Fibroblast of gingiva (primary cell): ENCODE data around the gene REEP3.
"Not testable (repeated sequence)": the region's sequence is repeated elsewhere in the genome, so short reads cannot be mapped to it uniquely, and the experiment has no call there.

ENCODE experiments used
- DNase-seq: peaks from one replicate; pipeline ENCODE4 v3.0.0-alpha.2; 2011; ENCODE audit warnings: low read depth

The REEP3 gene

DNA sequence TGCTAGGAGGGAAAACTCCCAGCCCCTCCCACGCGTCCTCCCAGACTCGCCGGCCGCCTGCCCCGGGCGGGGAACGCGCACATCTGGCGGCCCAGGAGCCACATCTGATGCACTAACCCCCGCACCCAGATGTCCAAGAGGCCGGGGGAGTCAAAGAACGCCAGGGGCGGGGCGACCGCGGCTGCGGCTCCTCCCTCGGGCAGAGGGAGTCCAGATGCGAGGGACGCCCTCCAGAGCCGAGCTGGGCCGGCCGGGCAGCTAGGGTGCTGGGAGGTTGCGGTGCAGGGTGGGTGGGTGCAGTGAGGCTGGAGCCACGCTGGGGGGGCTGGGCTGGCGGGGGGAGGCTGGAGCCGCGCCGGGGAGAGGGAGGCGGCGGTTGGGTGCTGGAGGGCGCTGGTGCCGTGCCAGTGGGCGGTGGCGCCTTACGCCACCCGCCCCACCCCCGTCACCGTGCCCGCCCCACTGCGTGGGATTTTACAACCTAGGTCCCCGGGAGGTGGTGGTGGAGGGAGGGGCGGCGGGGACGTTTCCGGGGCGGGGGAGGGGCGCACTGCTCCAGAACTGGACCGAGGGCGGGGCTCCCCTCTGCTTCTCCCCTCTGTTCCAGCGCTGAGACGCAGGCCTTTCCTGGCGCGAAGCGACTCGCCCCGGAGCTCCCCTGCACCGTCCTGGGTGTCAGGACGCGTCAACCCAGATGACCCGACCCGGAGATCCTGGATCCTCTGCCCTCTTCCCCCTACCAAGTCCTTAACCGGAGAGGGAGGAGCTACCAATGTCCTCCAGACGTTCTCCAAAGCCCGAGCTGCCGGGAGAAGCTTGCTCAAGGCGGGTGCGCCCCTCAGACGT lies 109.1 kb downstream of the REEP3 start:
- DNase-seq: peak; percentile 96

GRCh38 chr10:63630931-63631680 lies 109.9 kb downstream of the REEP3 start:
- DNase-seq: peak; percentile 93

- DNase-seq: peak; percentile 33
Observed at GRCh38 chr10:63631991-63632390, 110.8 kb downstream of the REEP3 start.

DNA sequence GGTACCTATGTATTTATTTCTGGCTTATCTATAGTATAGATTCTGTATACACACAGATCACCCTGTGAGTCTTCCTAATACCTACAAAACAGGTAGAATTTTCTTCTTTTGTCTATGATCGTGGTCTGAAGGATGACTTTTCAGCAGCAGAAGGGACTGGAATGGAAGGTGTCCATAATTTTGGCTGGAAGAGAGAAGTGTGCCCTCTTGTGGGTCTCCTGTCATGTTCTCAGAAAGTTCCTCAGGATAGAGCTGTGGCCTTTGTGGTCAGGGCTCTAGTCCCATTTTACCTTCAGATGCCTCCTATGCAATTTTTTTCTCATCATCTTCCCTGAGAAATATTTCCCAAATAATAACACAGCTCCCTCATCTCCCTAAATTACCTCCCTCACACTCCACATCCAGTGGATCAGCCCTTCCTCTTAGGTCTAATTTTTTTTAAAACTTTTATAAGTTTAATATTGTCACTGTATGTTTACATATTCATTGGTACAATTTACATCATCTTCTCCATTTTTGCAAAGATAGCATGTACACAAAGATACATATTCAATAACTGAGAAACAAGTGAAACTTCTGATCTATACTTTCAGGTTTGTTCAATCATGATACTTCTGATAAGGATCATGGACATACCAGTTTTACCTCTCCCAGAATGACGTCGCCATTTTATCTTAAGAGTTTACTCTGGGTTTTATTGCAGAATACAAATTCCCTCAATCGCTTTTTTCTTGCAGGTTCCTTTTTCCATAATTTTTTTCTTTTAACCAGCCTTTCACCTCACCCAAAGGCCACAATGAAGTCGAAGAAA lies 112.7 kb downstream of the REEP3 start:
- DNase-seq: peak; percentile 37

DNA sequence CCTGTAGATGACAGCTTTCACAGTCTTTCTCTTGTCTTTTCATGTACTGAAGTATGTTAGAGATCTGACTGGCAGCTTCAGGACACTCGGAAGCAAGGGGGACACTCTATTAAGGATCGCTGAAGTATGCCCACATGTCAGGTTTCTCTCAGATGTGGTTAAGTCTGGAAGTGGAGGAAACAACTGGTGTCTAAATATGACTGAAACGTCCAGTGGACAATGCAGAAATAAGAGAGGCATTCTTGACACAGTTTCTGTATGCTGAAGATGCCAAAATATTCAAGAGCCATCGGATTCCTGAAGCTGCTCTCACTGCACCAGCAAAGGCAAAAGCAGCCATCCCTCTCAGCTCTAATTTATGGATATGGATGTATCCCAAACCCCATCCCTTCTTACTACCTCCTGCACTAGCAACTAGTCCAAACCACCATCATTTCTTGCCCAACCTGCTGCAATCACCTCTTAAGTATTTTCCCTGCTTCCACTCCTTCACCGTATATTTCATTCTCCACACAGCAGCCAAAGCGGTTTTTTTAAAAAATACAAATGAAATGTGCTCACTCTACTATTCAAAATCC lies 113.4 kb downstream of the REEP3 start:
- no peak for DNase-seq

DNA sequence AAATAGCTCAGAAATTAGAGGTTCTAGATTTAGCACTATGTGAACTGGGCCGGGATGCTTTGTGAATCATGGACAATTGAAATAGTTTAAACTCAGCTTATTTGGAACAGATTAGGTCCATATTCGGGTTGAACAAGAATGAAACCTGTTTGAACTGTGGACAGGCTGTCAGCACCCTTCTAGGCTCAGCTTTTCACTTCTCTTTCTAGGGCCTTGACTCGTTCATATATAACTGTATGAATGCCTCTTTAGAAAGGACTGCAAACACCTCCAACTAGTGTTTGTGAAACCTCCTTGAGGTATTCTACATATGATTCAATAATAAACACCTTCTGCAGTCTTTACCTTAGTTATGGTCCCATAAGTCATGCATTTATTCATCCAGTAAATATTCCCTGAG lies 115.6 kb downstream of the REEP3 start:
- DNase-seq: no peak

DNA sequence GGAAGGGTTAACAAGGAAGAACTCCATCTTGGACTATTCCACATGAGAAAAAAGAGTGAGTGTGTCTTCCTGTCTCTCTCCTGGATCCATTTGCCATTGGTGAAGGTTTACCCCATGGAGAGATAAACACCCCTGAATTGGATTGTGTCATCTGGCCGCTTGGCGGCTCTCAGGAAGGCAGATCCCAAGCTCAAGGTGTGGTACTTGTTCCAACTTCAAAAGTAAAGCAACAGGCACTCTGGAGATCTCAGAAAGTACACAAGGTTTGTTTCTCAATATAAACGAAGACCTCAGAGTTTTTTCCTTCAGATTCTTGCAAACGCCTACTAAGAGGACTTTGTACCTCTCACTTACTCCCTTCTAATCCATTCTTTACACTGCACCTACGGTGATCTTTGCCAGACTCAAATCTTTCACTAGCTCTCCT lies 116.7 kb downstream of the REEP3 start:
- no peak for DNase-seq

DNA sequence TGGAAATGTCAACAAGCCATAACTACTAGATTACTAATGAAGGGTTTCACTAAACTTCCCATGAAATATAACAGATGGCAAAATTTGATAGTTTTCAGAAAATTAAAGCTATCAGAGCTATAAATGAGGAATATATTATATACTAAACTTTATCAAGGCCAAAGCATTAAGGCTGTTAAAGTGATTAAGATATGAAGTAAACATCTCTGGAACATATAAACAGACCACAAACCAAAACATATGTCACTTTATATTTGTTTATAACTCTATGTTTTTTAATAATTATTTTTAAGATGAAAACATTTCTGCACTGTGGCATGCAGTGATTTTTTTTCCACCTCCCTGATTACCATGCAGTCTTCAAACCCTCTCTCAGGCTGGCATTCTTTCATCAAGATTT lies 120.2 kb downstream of the REEP3 start:
- DNase-seq: no peak

DNA sequence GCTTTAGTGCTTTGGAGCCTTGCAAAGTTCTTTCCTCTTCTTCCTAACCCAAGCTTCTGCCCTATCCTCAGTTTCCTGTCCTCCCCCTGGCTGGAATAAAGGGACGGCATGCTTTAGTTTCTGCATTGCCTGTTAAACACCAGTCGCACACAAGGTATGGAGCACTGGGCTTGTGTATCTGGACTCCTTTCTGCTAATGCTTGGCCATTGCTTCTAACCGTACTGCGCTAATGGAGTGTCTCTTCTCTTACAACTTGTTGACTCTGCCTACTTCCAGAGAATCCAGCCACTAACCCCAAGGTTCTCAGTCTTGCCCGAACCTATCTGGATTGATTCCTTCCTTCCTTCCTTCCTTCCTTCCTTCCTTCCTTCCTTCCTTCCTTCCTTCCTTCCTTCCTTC lies 120.6 kb downstream of the REEP3 start:
- DNase-seq: no peak

GRCh38 chr10:63642808-63643207 lies 121.6 kb downstream of the REEP3 start:
- DNase-seq: no peak

- no peak for DNase-seq
Observed at GRCh38 chr10:63644418-63645142, 123.4 kb downstream of the REEP3 start.

DNA sequence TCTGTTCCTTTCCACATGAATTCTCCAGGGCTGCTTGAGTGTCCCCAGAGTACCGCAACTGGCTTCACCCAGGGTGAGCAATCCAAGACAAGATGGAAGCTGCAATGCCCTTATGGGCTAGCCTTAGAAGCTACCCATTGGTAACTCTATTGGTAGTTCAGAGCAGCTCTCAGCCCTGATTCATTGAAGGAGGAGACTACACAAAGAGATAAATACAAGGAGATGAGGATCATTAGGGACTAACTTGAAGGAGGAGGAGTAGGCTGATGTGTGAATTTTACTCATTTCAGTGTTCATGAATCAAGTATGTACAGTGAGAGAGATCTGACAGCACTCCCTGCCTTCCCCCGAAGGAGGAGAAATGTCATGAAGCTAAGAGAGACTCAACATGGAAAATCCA lies 124.0 kb downstream of the REEP3 start:
- DNase-seq: no peak

GRCh38 chr10:63646491-63646890 lies 125.3 kb downstream of the REEP3 start:
- no peak for DNase-seq

DNA sequence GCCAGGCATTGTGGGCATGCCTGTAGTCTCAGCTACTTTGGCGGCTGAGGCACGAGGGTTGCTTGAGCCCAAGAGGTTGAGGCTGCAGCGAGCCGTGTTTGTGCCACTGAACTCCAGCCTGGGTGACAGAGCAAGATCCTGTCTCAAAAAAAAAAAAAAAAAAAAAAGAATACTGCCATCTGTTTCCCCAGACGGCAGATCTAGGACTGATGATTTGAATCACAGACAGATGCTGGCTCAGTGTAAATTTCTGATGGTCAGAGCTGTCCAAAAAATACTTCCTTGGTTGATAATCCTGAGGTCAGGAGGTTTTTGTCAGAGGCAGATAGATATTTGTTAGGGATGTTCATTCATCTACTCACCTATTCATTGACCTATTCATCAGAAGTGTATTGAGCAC lies 130.7 kb downstream of the REEP3 start:
- no peak for DNase-seq

- no peak for DNase-seq
Observed at GRCh38 chr10:63653747-63654146, 132.5 kb downstream of the REEP3 start.

DNA sequence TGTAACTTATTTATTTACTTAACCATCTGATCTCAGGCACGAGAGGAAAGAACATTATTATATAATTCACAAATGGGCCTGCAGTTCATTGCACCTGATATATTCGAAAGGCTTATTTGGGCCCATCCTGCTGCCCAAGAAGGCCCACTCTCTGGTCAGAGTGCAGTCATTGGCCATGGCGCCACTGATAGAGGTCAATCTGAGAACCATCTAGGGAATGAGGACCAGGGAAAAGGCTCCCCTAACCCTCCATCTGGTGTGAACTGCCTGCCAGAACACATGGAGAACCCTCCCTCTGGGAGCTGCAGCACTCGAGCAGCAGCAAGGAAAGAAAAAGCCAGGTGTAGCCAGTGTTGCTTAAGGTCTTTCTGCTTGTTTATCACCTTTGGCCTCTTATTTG lies 136.6 kb downstream of the REEP3 start:
- no peak for DNase-seq

DNA sequence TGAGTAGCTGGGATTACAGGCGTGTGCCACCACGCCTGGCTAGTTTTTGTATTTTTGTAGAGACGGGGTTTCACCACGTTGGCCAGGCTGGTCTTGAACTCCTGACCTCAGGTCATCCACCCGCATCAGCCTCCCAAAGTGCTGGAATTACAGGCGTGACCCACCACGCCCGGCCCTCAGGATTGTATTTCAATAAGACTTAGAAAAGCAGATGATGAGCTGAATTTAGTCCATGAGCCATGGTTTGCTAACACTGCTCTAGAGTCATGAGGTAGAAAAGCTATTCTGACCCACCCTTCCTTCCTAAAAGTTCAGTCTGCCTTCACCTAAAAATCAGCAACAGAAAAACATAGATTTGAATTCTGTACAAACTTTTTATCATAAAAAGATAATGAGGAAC lies 139.7 kb downstream of the REEP3 start:
- not testable (repeated sequence) for DNase-seq

DNA sequence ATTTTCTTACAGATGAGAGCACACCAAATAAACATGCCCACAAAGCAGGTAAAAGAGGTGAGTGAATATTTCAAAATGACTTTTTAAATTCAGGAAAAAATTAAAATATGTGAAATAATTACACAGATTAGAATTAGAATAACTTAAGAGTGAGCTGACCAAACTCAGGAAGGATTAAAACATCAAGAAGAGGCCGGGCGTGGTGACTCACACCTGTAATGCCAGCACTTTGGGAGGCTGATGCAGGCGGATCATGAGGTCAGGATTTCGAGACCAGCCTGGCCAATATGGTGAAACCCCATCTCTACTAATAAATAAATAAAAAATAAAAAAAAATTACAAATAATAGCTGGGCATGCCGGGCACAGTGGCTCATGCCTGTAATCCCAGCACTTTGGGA lies 140.1 kb downstream of the REEP3 start:
- no peak for DNase-seq

- DNase-seq: no peak
Observed at GRCh38 chr10:63664341-63664885, 143.2 kb downstream of the REEP3 start.

GRCh38 chr10:63665006-63665580 lies 143.9 kb downstream of the REEP3 start:
- DNase-seq: not testable (repeated sequence)

DNA sequence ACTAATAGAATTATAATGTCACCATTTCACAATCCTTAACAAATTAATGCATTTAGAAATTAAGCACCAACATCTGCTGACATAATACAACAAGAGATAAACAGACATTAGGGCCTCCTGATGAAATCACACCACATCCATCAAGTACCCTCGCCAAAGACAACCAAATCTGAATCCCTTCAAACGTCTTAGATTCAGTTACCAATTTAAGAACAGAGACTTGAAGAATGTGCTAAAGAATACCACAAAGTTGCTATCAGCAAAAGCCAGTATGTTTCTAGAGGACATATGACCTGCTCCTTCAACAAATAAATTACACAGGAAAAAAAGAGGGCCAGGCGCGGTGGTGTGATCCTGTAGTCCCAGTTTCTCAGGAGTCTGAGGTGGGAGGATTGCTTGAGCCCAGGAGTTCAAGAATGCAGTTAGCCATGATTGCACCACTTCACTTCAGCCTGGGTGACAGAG lies 144.5 kb downstream of the REEP3 start:
- peak; percentile 3 for DNase-seq
